ENCODE results near the gene WSCD2.

GRCh38 chr12:108148521-108149074 is 19.5 kb downstream of the WSCD2 start:
- TF ChIP-seq, protein P1, sequence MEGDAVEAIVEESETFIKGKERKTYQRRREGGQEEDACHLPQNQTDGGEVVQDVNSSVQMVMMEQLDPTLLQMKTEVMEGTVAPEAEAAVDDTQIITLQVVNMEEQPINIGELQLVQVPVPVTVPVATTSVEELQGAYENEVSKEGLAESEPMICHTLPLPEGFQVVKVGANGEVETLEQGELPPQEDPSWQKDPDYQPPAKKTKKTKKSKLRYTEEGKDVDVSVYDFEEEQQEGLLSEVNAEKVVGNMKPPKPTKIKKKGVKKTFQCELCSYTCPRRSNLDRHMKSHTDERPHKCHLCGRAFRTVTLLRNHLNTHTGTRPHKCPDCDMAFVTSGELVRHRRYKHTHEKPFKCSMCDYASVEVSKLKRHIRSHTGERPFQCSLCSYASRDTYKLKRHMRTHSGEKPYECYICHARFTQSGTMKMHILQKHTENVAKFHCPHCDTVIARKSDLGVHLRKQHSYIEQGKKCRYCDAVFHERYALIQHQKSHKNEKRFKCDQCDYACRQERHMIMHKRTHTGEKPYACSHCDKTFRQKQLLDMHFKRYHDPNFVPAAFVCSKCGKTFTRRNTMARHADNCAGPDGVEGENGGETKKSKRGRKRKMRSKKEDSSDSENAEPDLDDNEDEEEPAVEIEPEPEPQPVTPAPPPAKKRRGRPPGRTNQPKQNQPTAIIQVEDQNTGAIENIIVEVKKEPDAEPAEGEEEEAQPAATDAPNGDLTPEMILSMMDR (IDR thresholded peaks at IDR 0.05; ENCODE audit: insufficient read depth, low read length), result no peak
- no peak for TF ChIP-seq GABPA (IDR thresholded peaks at IDR 0.05; ENCODE audit: low read depth)

Data from HL-60 (cell line).